Measurements from ENCODE around the gene PTPRK. TPM values are rescaled to one million over a fixed set of nuclear protein-coding genes. Genes with fewer than 3 reads are reported as not detected.
"Not testable (repeated sequence)": the region's sequence is repeated elsewhere in the genome, so short reads cannot be mapped to it uniquely, and the experiment has no call there.

The PTPRK gene
- total RNA-seq, 1 experiment from 2014 or later = 24.4 TPM

- DNase-seq (ENCODE audit: low spot score) = no peak
These were observed 80.8 kb downstream of the PTPRK start for GRCh38 chr6:128439627-128440026.

- DNase-seq (ENCODE audit: low spot score) = no peak
These were observed 82.0 kb downstream of the PTPRK start for GRCh38 chr6:128438393-128438792.

- DNase-seq (ENCODE audit: low spot score) = no peak
These were observed 82.7 kb downstream of the PTPRK start for GRCh38 chr6:128437685-128438084.

GRCh38 chr6:128434752-128435151 is 85.6 kb downstream of the PTPRK start:
- not testable (repeated sequence) for DNase-seq (ENCODE audit: low spot score)

- no peak for DNase-seq (ENCODE audit: low spot score)
These were observed 88.0 kb downstream of the PTPRK start for GRCh38 chr6:128432394-128432793.

GRCh38 chr6:128427139-128427538 is 93.3 kb downstream of the PTPRK start:
- DNase-seq (ENCODE audit: low spot score) = no peak

GRCh38 chr6:128425856-128426255 is 94.5 kb downstream of the PTPRK start:
- DNase-seq (ENCODE audit: low spot score) = no peak

- no peak for DNase-seq (ENCODE audit: low spot score)
These were observed 97.5 kb downstream of the PTPRK start for GRCh38 chr6:128422871-128423270.

GRCh38 chr6:128422200-128422599 is 98.2 kb downstream of the PTPRK start:
- no peak for DNase-seq (ENCODE audit: low spot score)

GRCh38 chr6:128421788-128422187 is 98.6 kb downstream of the PTPRK start:
- DNase-seq (ENCODE audit: low spot score) = no peak

GRCh38 chr6:128417698-128418097 is 102.7 kb downstream of the PTPRK start:
- no peak for DNase-seq (ENCODE audit: low spot score)

GRCh38 chr6:128415387-128415786 is 105.0 kb downstream of the PTPRK start:
- no peak for DNase-seq (ENCODE audit: low spot score)

- no peak for DNase-seq (ENCODE audit: low spot score)
These were observed 105.5 kb downstream of the PTPRK start for GRCh38 chr6:128414943-128415342.

GRCh38 chr6:128413291-128413690 is 107.1 kb downstream of the PTPRK start:
- no peak for DNase-seq (ENCODE audit: low spot score)

- no peak for DNase-seq (ENCODE audit: low spot score)
These were observed 107.7 kb downstream of the PTPRK start for GRCh38 chr6:128412680-128413079.

GRCh38 chr6:128410584-128410983 is 109.8 kb downstream of the PTPRK start:
- no peak for DNase-seq (ENCODE audit: low spot score)

- DNase-seq (ENCODE audit: low spot score) = no peak
These were observed 111.4 kb downstream of the PTPRK start for GRCh38 chr6:128409003-128409402.

- no peak for DNase-seq (ENCODE audit: low spot score)
These were observed 113.9 kb downstream of the PTPRK start for GRCh38 chr6:128406453-128406852.

GRCh38 chr6:128403618-128404444 is 116.6 kb downstream of the PTPRK start:
- DNase-seq (ENCODE audit: low spot score) = no peak

GRCh38 chr6:128400875-128401274 is 119.5 kb downstream of the PTPRK start:
- DNase-seq (ENCODE audit: low spot score) = no peak

GRCh38 chr6:128397996-128398395 is 122.4 kb downstream of the PTPRK start:
- no peak for DNase-seq (ENCODE audit: low spot score)

- no peak for DNase-seq (ENCODE audit: low spot score)
These were observed 124.8 kb downstream of the PTPRK start for GRCh38 chr6:128395596-128395995.

- no peak for DNase-seq (ENCODE audit: low spot score)
These were observed 125.2 kb downstream of the PTPRK start for GRCh38 chr6:128395188-128395587.

GRCh38 chr6:128394167-128394566 is 126.2 kb downstream of the PTPRK start:
- no peak for DNase-seq (ENCODE audit: low spot score)
